Measurements from ENCODE around the gene ATG9A. TPM values are rescaled to one million over a fixed set of nuclear protein-coding genes. Genes with fewer than 3 reads are reported as not detected.

The ATG9A gene
- total and polyA plus RNA-seq, 2 experiments from 2014 or later = 75.1 to 85.0 TPM

- Histone ChIP-seq H3K36me3 (peaks cover 36% of the 10 kb centered on the region), H3K4me1 (ENCODE audit: low read depth) (peaks cover 4% of the 10 kb centered on the region), H3K4me3 (no peak overlapping the region), H3K27ac (no peak overlapping the region), H3K9me3 (ENCODE audit: low read depth) (no peaks in the 10 kb centered on the region), H3K27me3 (no peaks in the 10 kb centered on the region)
- no peak for TF ChIP-seq CTCF (IDR thresholded peaks at IDR 0.05; ENCODE audit: low read depth, low read length)
- no peak for DNase-seq (ENCODE audit: low read depth in 1 of 2, low spot score in 1 of 2)
These were observed 48.5 kb downstream of the ATG9A start for GRCh38 chr2:219180961-219181360.

- Histone ChIP-seq H3K4me1 (ENCODE audit: low read depth) (peaks cover 4% of the 10 kb centered on the region), H3K4me3 (no peak overlapping the region), H3K36me3 (peaks cover 36% of the 10 kb centered on the region), H3K27ac (no peak overlapping the region), H3K27me3 (no peaks in the 10 kb centered on the region), H3K9me3 (ENCODE audit: low read depth) (no peaks in the 10 kb centered on the region)
- no peak for DNase-seq (ENCODE audit: low read depth in 1 of 2, low spot score in 1 of 2)
- TF ChIP-seq CTCF (IDR thresholded peaks at IDR 0.05; ENCODE audit: low read depth, low read length) = no peak
These were observed 49.6 kb downstream of the ATG9A start for GRCh38 chr2:219179601-219180465.

GRCh38 chr2:219178377-219179175, 50.9 kb downstream of the ATG9A start:
- TF ChIP-seq CTCF (IDR thresholded peaks at IDR 0.05; ENCODE audit: low read depth, low read length) = no peak
- Histone ChIP-seq H3K9me3 (ENCODE audit: low read depth) (no peaks in the 10 kb centered on the region), H3K27me3 (no peaks in the 10 kb centered on the region), H3K27ac (peak overlapping the region; percentile 93), H3K4me1 (ENCODE audit: low read depth) (peaks cover 4% of the 10 kb centered on the region), H3K36me3 (peaks cover 33% of the 10 kb centered on the region), H3K4me3 (peak overlapping the region; percentile 49)
- peak; percentile 47 to 69 for DNase-seq (ENCODE audit: low read depth in 1 of 2, low spot score in 1 of 2)

GRCh38 chr2:219177552-219178376, 51.7 kb downstream of the ATG9A start, which contains the start of gene RETREG2:
Gene RETREG2 (plus strand): TSS chr2:219178275. CDS start chr2:219178353, 78 bp downstream.
- peak; percentile 94 for DNase-seq (ENCODE audit: low read depth in 1 of 2, low spot score in 1 of 2)
- H3K27me3 ChIP-seq = no peaks in the 10 kb centered on the region
- peak; percentile 23 for TF ChIP-seq CTCF (IDR thresholded peaks at IDR 0.05; ENCODE audit: low read depth, low read length)
- peaks cover 4% of the 10 kb centered on the region for H3K4me1 ChIP-seq (ENCODE audit: low read depth)
- H3K4me3 ChIP-seq = peak within 1 kb of the TSS; percentile 49
- peak within 1 kb of the TSS; percentile 93 for H3K27ac ChIP-seq
- no peaks in the 10 kb centered on the region for H3K9me3 ChIP-seq (ENCODE audit: low read depth)
- peaks cover 28% of the 10 kb centered on the region for H3K36me3 ChIP-seq

Measured in cardiac muscle cell (in vitro differentiated cells and primary cell).